H1 (cell line): Measurements from ENCODE around the gene LRP5. TPM values are rescaled to one million over a fixed set of nuclear protein-coding genes. Genes with fewer than 3 reads are reported as not detected.

ENCODE experiments used
- CTCF ChIA-PET: fragments of 300-600 bp; sonication (Branson Sonifier 250); formaldehyde crosslinking; loops from one replicate; lab custom pipeline; 2021; ENCODE audit not compliant: partially characterized antibody; lab: Charles Lee
- POLR2A ChIA-PET: fragments of 300-600 bp; sonication (Branson Sonifier 250); formaldehyde crosslinking; loops from one replicate; lab custom pipeline; 2021; ENCODE audit warnings: inconsistent platforms; ENCODE audit not compliant: partially characterized antibody; lab: Charles Lee
- DNase-seq, 2 experiments: peaks; one replicate each; pipeline versions ENCODE4 v3.0.0 to v3.0.0-alpha.2; 2010 to 2022; ENCODE audit warnings: low spot score in 2 of 2, low read depth in 1 of 2, mixed read lengths in 1 of 2
- FAIRE-seq: peaks from 2 replicates; lab custom pipeline; 2011; peaks lifted over from hg19 to GRCh38; lab: Jason Lieb, UNC
- H2AFZ ChIP-seq: 2 replicates; pipeline ENCODE4 v1.8.1; 2012; ENCODE audit warnings: low read length, inconsistent platforms
- H2AK5ac ChIP-seq: 2 replicates; pipeline ENCODE4 v1.6.1; 2013; ENCODE audit warnings: low read depth, low read length
- H2BK120ac ChIP-seq: replicated peaks from 2 replicates; pipeline ENCODE3; 2013; ENCODE audit warnings: low read depth, low read length, inconsistent platforms
- H2BK12ac ChIP-seq: 2 replicates; pipeline ENCODE4 v1.6.1; 2013; ENCODE audit warnings: low read depth, low read length
- H2BK15ac ChIP-seq: 2 replicates; pipeline ENCODE4 v1.6.1; 2013; ENCODE audit warnings: low read length
- H2BK20ac ChIP-seq: 2 replicates; pipeline ENCODE4 v1.6.1; 2013; ENCODE audit warnings: low read length
- H2BK5ac ChIP-seq: 2 replicates; pipeline ENCODE4 v1.6.1; 2013; ENCODE audit warnings: low read depth, low read length
- H3K14ac ChIP-seq: 2 replicates; pipeline ENCODE4 v1.6.1; 2013; ENCODE audit warnings: inconsistent platforms; ENCODE audit not compliant: insufficient read length
- H3K18ac ChIP-seq: 2 replicates; pipeline ENCODE4 v1.6.1; 2013; ENCODE audit warnings: low read length; ENCODE audit errors: extremely low read depth
- H3K23ac ChIP-seq: 2 replicates; pipeline ENCODE4 v1.6.1; 2013; ENCODE audit warnings: inconsistent platforms; ENCODE audit not compliant: insufficient read length
- H3K23me2 ChIP-seq: 2 replicates; pipeline ENCODE4 v1.6.1; 2013; ENCODE audit warnings: low read depth, low read length
- H3K27ac ChIP-seq: 2 replicates; pipeline ENCODE4 v1.6.1; 2011; ENCODE audit warnings: low read depth, low read length, inconsistent platforms
- H3K27me3 ChIP-seq, 4 experiments: replicated peaks in 1 of 4; 1 replicate in 1 of 4; 2 replicates in 3 of 4; pipeline versions ENCODE4 v1.6.1 to v1.8.1; 2011 to 2013; ENCODE audit warnings: low read length in 3 of 4, mild to moderate bottlenecking in 3 of 4, inconsistent platforms in 2 of 4, mixed read lengths in 2 of 4, moderate library complexity in 1 of 4; ENCODE audit not compliant: control insufficient read depth in 3 of 4, insufficient read depth in 3 of 4; ENCODE audit errors: extremely low read depth in 1 of 4
- H3K36me3 ChIP-seq, 4 experiments: 2 replicates each; pipeline versions ENCODE4 v1.6.1 to v1.8.1; 2011 to 2013; ENCODE audit warnings: mild to moderate bottlenecking in 4 of 4, low read length in 3 of 4, moderate library complexity in 2 of 4, control low read depth in 1 of 4, inconsistent platforms in 1 of 4; ENCODE audit not compliant: insufficient read depth in 4 of 4, control insufficient read depth in 2 of 4
- H3K4ac ChIP-seq: replicated peaks from 2 replicates; pipeline ENCODE3; 2013; ENCODE audit warnings: low read length, low read depth, mixed read lengths, inconsistent platforms; ENCODE audit not compliant: insufficient read length
- H3K4me1 ChIP-seq, 4 experiments: replicated peaks in 1 of 4; 1 replicate in 1 of 4; 2 replicates in 3 of 4; pipeline versions ENCODE4 v1.6.1 to v1.8.1; 2011 to 2013; ENCODE audit warnings: low read length in 3 of 4, inconsistent platforms in 2 of 4, mixed read lengths in 1 of 4; ENCODE audit not compliant: insufficient read depth in 4 of 4, control insufficient read depth in 3 of 4
- H3K4me2 ChIP-seq, 2 experiments: 2 replicates each; pipeline versions ENCODE4 v1.6.1 to v1.8.1; 2011 to 2013; ENCODE audit warnings: low read depth in 2 of 2, low read length in 2 of 2, control low read depth in 1 of 2, inconsistent platforms in 1 of 2, mild to moderate bottlenecking in 1 of 2; ENCODE audit not compliant: insufficient read depth in 1 of 2
- H3K4me3 ChIP-seq, 4 experiments: fragments of 200-600, 300-600 bp in 1 of 4; sonication (generic), shearing (Covaris generic), sonication (Bioruptor Twin) in 1 of 4; 2 replicates each; pipeline versions ENCODE4 v1.5.1 to v1.8.1; 2011 to 2016; ENCODE audit warnings: low read length in 4 of 4, low read depth in 3 of 4, control low read depth in 2 of 4, inconsistent platforms in 2 of 4, mild to moderate bottlenecking in 2 of 4, mixed read lengths in 1 of 4, moderate library complexity in 1 of 4; ENCODE audit not compliant: insufficient read depth in 2 of 4; ENCODE audit errors: extremely low read depth in 1 of 4
- H3K56ac ChIP-seq: replicated peaks from 2 replicates; pipeline ENCODE3; 2013; ENCODE audit warnings: low read depth, mild to moderate bottlenecking, mixed read lengths, low read length, inconsistent platforms; ENCODE audit not compliant: insufficient read length
- H3K79me1 ChIP-seq: 2 replicates; pipeline ENCODE4 v1.6.1; 2013; ENCODE audit warnings: low read depth, low read length, control low read depth
- H3K79me2 ChIP-seq, 2 experiments: 2 replicates each; pipeline versions ENCODE4 v1.6.1 to v1.8.1; 2012 to 2013; ENCODE audit warnings: low read length in 2 of 2, mild to moderate bottlenecking in 2 of 2, inconsistent platforms in 1 of 2; ENCODE audit not compliant: insufficient read depth in 2 of 2, control insufficient read depth in 1 of 2
- H3K9ac ChIP-seq, 4 experiments: replicated peaks in 1 of 4; 1 replicate in 1 of 4; 2 replicates in 3 of 4; pipeline versions ENCODE4 v1.6.1 to v1.8.1; 2011 to 2013; ENCODE audit warnings: low read depth in 3 of 4, low read length in 3 of 4, control low read depth in 2 of 4, mild to moderate bottlenecking in 2 of 4, moderate library complexity in 2 of 4, inconsistent platforms in 1 of 4; ENCODE audit errors: extremely low read depth in 1 of 4
- H3K9me3 ChIP-seq, 2 experiments: 2 replicates each; pipeline versions ENCODE4 v1.6.1 to v1.8.1; 2012 to 2013; ENCODE audit warnings: mild to moderate bottlenecking in 2 of 2, moderate library complexity in 2 of 2, control low read depth in 1 of 2, inconsistent platforms in 1 of 2, low read depth in 1 of 2, low read length in 1 of 2, mixed read lengths in 1 of 2; ENCODE audit not compliant: insufficient read depth in 2 of 2
- H4K20me1 ChIP-seq, 2 experiments: replicated peaks in 1 of 2; 2 replicates each; pipeline versions ENCODE3 to v1.8.1; 2011 to 2013; ENCODE audit warnings: inconsistent platforms in 2 of 2, low read length in 2 of 2, mild to moderate bottlenecking in 1 of 2; ENCODE audit not compliant: insufficient read depth in 2 of 2, control insufficient read depth in 1 of 2
- H4K5ac ChIP-seq: 2 replicates; pipeline ENCODE4 v1.6.1; 2013; ENCODE audit warnings: low read length, low read depth, mixed read lengths, inconsistent platforms; ENCODE audit not compliant: insufficient read length
- H4K8ac ChIP-seq: 2 replicates; pipeline ENCODE4 v1.8.0; 2013; ENCODE audit warnings: mild to moderate bottlenecking, moderate library complexity, low read length, inconsistent platforms; ENCODE audit not compliant: insufficient read depth; ENCODE audit errors: extremely low read depth
- H4K91ac ChIP-seq: replicated peaks from 2 replicates; pipeline ENCODE3; 2013; ENCODE audit warnings: low read length, mixed read lengths, inconsistent platforms; ENCODE audit not compliant: insufficient read length
- ATF3 ChIP-seq: IDR thresholded peaks from 2 replicates; pipeline ENCODE4 v1.6.1; 2011; ENCODE audit warnings: low read depth, mild to moderate bottlenecking, low read length; ENCODE audit not compliant: insufficient read depth
- BCL11A ChIP-seq, 2 experiments: IDR thresholded peaks; one replicate each; pipeline ENCODE4 v1.6.1; 2011; ENCODE audit warnings: low read depth in 2 of 2, low read length in 2 of 2, mild to moderate bottlenecking in 2 of 2
- CBX5 ChIP-seq: fragments of 300-800, 300-1000 bp; sonication (generic); IDR thresholded peaks from 2 replicates; pipeline ENCODE4 v1.7.1; 2016; ENCODE audit warnings: antibody characterized with exemption, low read length, low read depth
- CHD2 ChIP-seq: IDR thresholded peaks from 2 replicates; pipeline ENCODE4 v1.6.1; 2012; ENCODE audit warnings: low read length, improper control_type of control experiment
- CTBP2 ChIP-seq: IDR thresholded peaks from 2 replicates; pipeline ENCODE4 v1.7.0; 2011; ENCODE audit warnings: borderline replicate concordance, mild to moderate bottlenecking, moderate library complexity, mixed read lengths, low read length; ENCODE audit not compliant: insufficient read depth, insufficient read length
- FOSL1 ChIP-seq: IDR thresholded peaks from 2 replicates; pipeline ENCODE4 v1.6.1; 2011; ENCODE audit warnings: mild to moderate bottlenecking, low read depth, low read length, moderate library complexity; ENCODE audit not compliant: insufficient read depth
- NANOG ChIP-seq: IDR thresholded peaks from 2 replicates; pipeline ENCODE4 v1.6.1; 2011; ENCODE audit warnings: low read length, low read depth, mild to moderate bottlenecking, inconsistent platforms; ENCODE audit not compliant: insufficient read depth, poor library complexity, severe bottlenecking
- PHF8 ChIP-seq: fragments of 200-600 bp; sonication (generic); conservative IDR thresholded peaks from 2 replicates; pipeline ENCODE4 v1.7.1; 2012; ENCODE audit warnings: low read depth, mild to moderate bottlenecking, inconsistent platforms, low read length, moderate library complexity
- POLR2AphosphoS5 ChIP-seq: IDR thresholded peaks from 2 replicates; pipeline ENCODE4 v1.6.1; 2011; ENCODE audit warnings: low read depth, low read length
- POU5F1 ChIP-seq: IDR thresholded peaks from 2 replicates; pipeline ENCODE4 v1.6.1; 2011; ENCODE audit warnings: low read depth, mild to moderate bottlenecking, low read length, moderate library complexity
- SAP30 ChIP-seq: fragments of 300-600 bp; sonication (generic); IDR thresholded peaks from 2 replicates; pipeline ENCODE4 v1.7.1; 2012; ENCODE audit warnings: low read length, moderate library complexity, mild to moderate bottlenecking, inconsistent platforms; ENCODE audit not compliant: insufficient read depth, insufficient replicate concordance
- SIX5 ChIP-seq: IDR thresholded peaks from 2 replicates; pipeline ENCODE4 v1.6.1; 2011; ENCODE audit warnings: mild to moderate bottlenecking, low read depth, low read length
- SUZ12 ChIP-seq: fragments of 200-600 bp; sonication (generic); IDR thresholded peaks from 2 replicates; pipeline ENCODE4 v1.6.1; 2012; ENCODE audit warnings: mild to moderate bottlenecking, inconsistent platforms, low read length, moderate library complexity, mixed read lengths
- YY1 ChIP-seq: IDR thresholded peaks from 2 replicates; pipeline ENCODE4 v1.6.1; 2011; ENCODE audit warnings: low read depth, mild to moderate bottlenecking, low read length
- WGBS, 2 experiments: shearing (Covaris generic) in 1 of 2; methylation state at CpG; one replicate each; pipeline versions ENCODE4 v1.1.6 to v1.1.7; 2013 to 2015; ENCODE audit warnings: low lambda C conversion rate in 2 of 2, mixed read lengths in 2 of 2, inconsistent platforms in 1 of 2, low coverage in 1 of 2, missing lambda C conversion rate in 1 of 2; ENCODE audit not compliant: insufficient replicate concordance in 2 of 2, insufficient coverage in 1 of 2, insufficient read length in 1 of 2; ENCODE audit errors: extremely low coverage in 1 of 2, missing lambda C conversion rate in 1 of 2; 5-methylcytosine and 5-hydroxymethylcytosine counted together
- polyA plus RNA-seq, 7 experiments: library from polyadenylated mRNA; depleted of rRNA in 3 of 7; stranded (reverse) in 5 of 7; unstranded in 2 of 7; fragments of >200 nt in 5 of 7; fragments of 200-250 nt in 2 of 7; gene quantifications; 1 replicate in 5 of 7; 2 replicates in 1 of 7; 4 replicates in 1 of 7; pipeline versions ENCODE4 v1.2.1 to v1.2.3, GENCODE V29; 2011 to 2013; ENCODE audit warnings: missing spikeins in 2 of 7, mixed read lengths in 2 of 7
- total RNA-seq: library from RNA; stranded (reverse); fragmentation: NEBNext Ultra II Directional; extraction: Animal tissue kit (Norgen Biotek cat#: 25700); gene quantifications from 2 replicates; pipeline ENCODE4 v1.2.1, GENCODE V29; 2021

Gene LRP5
- total and polyA plus RNA-seq, 2 of the 8 experiments (the other 6 are each of a cell fraction or from before 2014, with no cell fraction given): 19.0 to 38.9 TPM

- WGBS, 2 experiments: 89% methylated on average over 14 of the region's 14 CpGs; no CpG with 5 or more reads in 1 of the 2 experiments
- TF ChIP-seq CBX5: no peak
- no peak for TF ChIP-seq POU5F1
- TF ChIP-seq ATF3: no peak
- no peak for TF ChIP-seq SIX5
- TF ChIP-seq YY1: no peak
- no peak for TF ChIP-seq NANOG
- no peak for TF ChIP-seq FOSL1
- no peak for TF ChIP-seq SUZ12
- TF ChIP-seq BCL11A (IDR thresholded peaks at IDR 0.05; ENCODE audit: low read depth in 2 of 2, low read length in 2 of 2): no peak
- no peak for TF ChIP-seq CTBP2
- TF ChIP-seq PHF8: no peak
- TF ChIP-seq POLR2AphosphoS5: no peak
- TF ChIP-seq SAP30: no peak
- no peak for TF ChIP-seq CHD2
Observed at GRCh38 chr11:68282861-68283230, 29.5 kb upstream of the LRP5 start.

More at GRCh38 chr11:68282861-68283230, 29.5 kb upstream of the LRP5 start:
- Histone ChIP-seq H3K9ac (no peak overlapping the region), H2BK20ac (no peak overlapping the region), H3K23ac (no peak overlapping the region), H3K79me2 (no peaks in the 10 kb centered on the region), H3K14ac (no peak overlapping the region), H2BK5ac (no peak overlapping the region), H3K79me1 (no peaks in the 10 kb centered on the region), H3K4me1 (no peaks in the 10 kb centered on the region), H4K5ac (no peak overlapping the region), H3K4ac (no peak overlapping the region), H3K27ac (no peak overlapping the region), H2BK120ac (no peak overlapping the region), H3K56ac (no peak overlapping the region), H4K8ac (no peak overlapping the region), H3K23me2 (no peaks in the 10 kb centered on the region), H4K91ac (no peak overlapping the region), H3K27me3 (no peaks in the 10 kb centered on the region), H3K36me3 (no peaks in the 10 kb centered on the region), H2BK15ac (no peak overlapping the region), H2BK12ac (no peak overlapping the region), H3K4me2 (no peak overlapping the region), H2AK5ac (no peak overlapping the region), H3K9me3 (no peaks in the 10 kb centered on the region), H4K20me1 (no peaks in the 10 kb centered on the region), H3K4me3 (no peak overlapping the region), H3K18ac (no peak overlapping the region; the same call in 1 of the 2 replicates), H2AFZ (no peak overlapping the region)
- ChIA-PET CTCF (interaction anchor here (1.0 to 2.5 kb wide), 3 partner anchors 15 to 102 kb away, joined by 3 to 10 read pairs (median 6); no protein-coding TSS in a partner anchor), POLR2A (interaction anchor here (1.3 to 1.4 kb wide), 2 partner anchors 11 to 17 kb away, joined by 3 to 6 read pairs; partner anchors contain the start of gene C11orf24)
- FAIRE-seq: no peak
- no peak for DNase-seq
